OCI-LY1 (cell line): ENCODE results near the gene FCSK.

Source experiments
- H2AFZ ChIP-seq: fragments of 200-600 bp; sonication (generic), shearing (Covaris generic); 2 replicates; pipeline ENCODE4 v1.6.0; 2014; ENCODE audit warnings: antibody characterized with exemption, mild to moderate bottlenecking, low read length
- H3F3A ChIP-seq: fragments of 200-600 bp; sonication (generic), shearing (Covaris generic); 2 replicates; pipeline ENCODE4 v1.6.0; 2014; ENCODE audit warnings: mild to moderate bottlenecking, antibody characterized with exemption, low read length, moderate library complexity; ENCODE audit not compliant: insufficient read depth
- H3K27ac ChIP-seq: fragments of 200-600 bp; sonication (generic); 2 replicates; pipeline ENCODE4 v1.5.1; 2014; ENCODE audit warnings: low read length, mixed run types, mild to moderate bottlenecking, low read depth; ENCODE audit not compliant: poor library complexity, severe bottlenecking
- H3K27me3 ChIP-seq: fragments of 200-600 bp; sonication (generic); 2 replicates; pipeline ENCODE4 v1.6.0; 2014; ENCODE audit warnings: antibody characterized with exemption, mild to moderate bottlenecking, low read length, moderate library complexity; ENCODE audit not compliant: insufficient read depth
- H3K36me3 ChIP-seq: fragments of 200-600 bp; sonication (generic); 2 replicates; pipeline ENCODE4 v1.6.1; 2014; ENCODE audit warnings: mild to moderate bottlenecking, antibody characterized with exemption, low read length, moderate library complexity, mixed read lengths; ENCODE audit not compliant: insufficient read depth
- H3K4me1 ChIP-seq: fragments of 200-600 bp; sonication (generic); 2 replicates; pipeline ENCODE4 v1.5.1; 2014; ENCODE audit warnings: mild to moderate bottlenecking, low read length, moderate library complexity; ENCODE audit not compliant: insufficient read depth, severe bottlenecking
- H3K4me2 ChIP-seq: fragments of 200-600 bp; sonication (generic), shearing (Covaris generic); 2 replicates; pipeline ENCODE4 v1.6.1; 2014; ENCODE audit warnings: low read length
- H3K4me3 ChIP-seq: fragments of 200-600 bp; sonication (generic); 2 replicates; pipeline ENCODE4 v1.5.1; 2014; ENCODE audit warnings: low read length, low read depth, mild to moderate bottlenecking, mixed read lengths; ENCODE audit not compliant: poor library complexity, severe bottlenecking
- H3K79me2 ChIP-seq: fragments of 200-600 bp; shearing (Covaris generic); 2 replicates; pipeline ENCODE4 v1.6.1; 2016; ENCODE audit warnings: mixed run types, low read length, mixed read lengths; ENCODE audit not compliant: insufficient read depth
- H3K9ac ChIP-seq: fragments of 200-600 bp; sonication (generic), shearing (Covaris generic); 2 replicates; pipeline ENCODE4 v1.6.1; 2014; ENCODE audit warnings: mild to moderate bottlenecking, low read length, mixed read lengths
- H3K9me2 ChIP-seq: fragments of 200-600 bp; sonication (generic), shearing (Covaris generic); 2 replicates; pipeline ENCODE4 v1.6.1; 2014; ENCODE audit warnings: low read depth, mild to moderate bottlenecking, low read length, mixed read lengths
- H3K9me3 ChIP-seq: fragments of 200-600 bp; shearing (Covaris generic); 2 replicates; pipeline ENCODE4 v1.6.1; 2014; ENCODE audit warnings: low read length, mixed read lengths
- H4K20me1 ChIP-seq: fragments of 200-600 bp; sonication (generic), shearing (Covaris generic); 2 replicates; pipeline ENCODE4 v1.6.0; 2016; ENCODE audit warnings: mild to moderate bottlenecking, low read length; ENCODE audit not compliant: insufficient read depth
- EZH2 ChIP-seq: fragments of 200-600 bp; sonication (generic), shearing (Covaris generic); IDR thresholded peaks from 2 replicates; pipeline ENCODE4 v1.8.0; 2017; ENCODE audit warnings: borderline replicate concordance, mixed run types, mild to moderate bottlenecking, antibody characterized with exemption, low read length, moderate library complexity, mixed read lengths
- TF ChIP-seq, protein P1 (sequence below): fragments of 200-600 bp; sonication (generic), shearing (Covaris generic); IDR thresholded peaks from 2 replicates; pipeline ENCODE4 v1.5.1; 2017; ENCODE audit warnings: mild to moderate bottlenecking, antibody characterized with exemption, low read length, moderate library complexity, mixed read lengths

The FCSK gene

DNA sequence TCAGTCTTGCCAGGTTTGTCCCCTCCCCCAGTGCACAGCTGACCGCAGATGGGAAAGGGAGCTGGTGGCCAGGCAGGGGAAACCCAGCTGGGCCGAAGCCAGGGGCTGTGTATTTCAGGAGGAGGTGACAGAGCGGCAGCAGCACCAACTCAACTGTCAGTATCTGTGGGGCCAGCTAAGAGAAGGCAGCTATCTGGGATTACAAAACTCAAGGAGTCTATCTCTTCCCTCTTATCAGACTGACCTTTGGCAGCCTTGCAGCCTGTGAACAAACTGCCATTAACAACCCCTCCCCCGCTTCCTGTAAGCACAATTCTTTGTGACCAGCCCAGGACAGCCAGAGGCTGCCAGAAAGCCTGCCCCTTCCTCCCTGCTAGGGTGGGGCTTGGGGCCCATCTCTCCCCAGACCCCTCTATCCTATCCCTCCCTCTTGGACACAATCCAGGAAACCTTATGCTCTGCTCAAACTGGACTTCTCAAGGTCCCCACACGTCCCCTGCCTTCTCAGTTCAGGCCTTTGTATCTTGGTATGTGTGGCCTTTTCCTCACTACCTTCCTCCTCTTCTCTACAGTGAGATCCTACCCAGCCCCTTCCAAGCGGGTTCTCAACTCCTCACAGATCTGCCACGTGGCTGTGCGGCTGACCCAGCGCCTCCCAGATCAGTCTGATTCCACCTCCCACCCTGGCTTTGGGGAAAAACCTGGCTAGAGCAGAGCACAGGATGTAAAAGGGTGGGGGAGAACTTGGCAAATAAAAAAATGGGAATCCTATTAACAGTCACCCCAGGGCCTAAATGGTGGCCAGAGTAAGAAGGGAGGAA lies 26.0 kb upstream of the FCSK start:
- no peaks in the 10 kb centered on the region for H3K9me2 ChIP-seq
- peak overlapping the region; percentile 41 for H3K9ac ChIP-seq
- H3F3A ChIP-seq, result peaks cover 15% of the 10 kb centered on the region
- TF ChIP-seq, protein P1, sequence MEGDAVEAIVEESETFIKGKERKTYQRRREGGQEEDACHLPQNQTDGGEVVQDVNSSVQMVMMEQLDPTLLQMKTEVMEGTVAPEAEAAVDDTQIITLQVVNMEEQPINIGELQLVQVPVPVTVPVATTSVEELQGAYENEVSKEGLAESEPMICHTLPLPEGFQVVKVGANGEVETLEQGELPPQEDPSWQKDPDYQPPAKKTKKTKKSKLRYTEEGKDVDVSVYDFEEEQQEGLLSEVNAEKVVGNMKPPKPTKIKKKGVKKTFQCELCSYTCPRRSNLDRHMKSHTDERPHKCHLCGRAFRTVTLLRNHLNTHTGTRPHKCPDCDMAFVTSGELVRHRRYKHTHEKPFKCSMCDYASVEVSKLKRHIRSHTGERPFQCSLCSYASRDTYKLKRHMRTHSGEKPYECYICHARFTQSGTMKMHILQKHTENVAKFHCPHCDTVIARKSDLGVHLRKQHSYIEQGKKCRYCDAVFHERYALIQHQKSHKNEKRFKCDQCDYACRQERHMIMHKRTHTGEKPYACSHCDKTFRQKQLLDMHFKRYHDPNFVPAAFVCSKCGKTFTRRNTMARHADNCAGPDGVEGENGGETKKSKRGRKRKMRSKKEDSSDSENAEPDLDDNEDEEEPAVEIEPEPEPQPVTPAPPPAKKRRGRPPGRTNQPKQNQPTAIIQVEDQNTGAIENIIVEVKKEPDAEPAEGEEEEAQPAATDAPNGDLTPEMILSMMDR, result no peak
- no peak for TF ChIP-seq EZH2
- peak overlapping the region; percentile 3 for H3K4me3 ChIP-seq
- H3K27me3 ChIP-seq, result no peaks in the 10 kb centered on the region
- H3K27ac ChIP-seq, result peak overlapping the region; percentile 100
- no peaks in the 10 kb centered on the region for H4K20me1 ChIP-seq
- H2AFZ ChIP-seq, result no peak overlapping the region
- H3K79me2 ChIP-seq, result no peaks in the 10 kb centered on the region
- H3K4me2 ChIP-seq, result peak overlapping the region; percentile 41
- H3K36me3 ChIP-seq, result no peaks in the 10 kb centered on the region
- peaks cover 56% of the 10 kb centered on the region for H3K4me1 ChIP-seq
- no peaks in the 10 kb centered on the region for H3K9me3 ChIP-seq

DNA sequence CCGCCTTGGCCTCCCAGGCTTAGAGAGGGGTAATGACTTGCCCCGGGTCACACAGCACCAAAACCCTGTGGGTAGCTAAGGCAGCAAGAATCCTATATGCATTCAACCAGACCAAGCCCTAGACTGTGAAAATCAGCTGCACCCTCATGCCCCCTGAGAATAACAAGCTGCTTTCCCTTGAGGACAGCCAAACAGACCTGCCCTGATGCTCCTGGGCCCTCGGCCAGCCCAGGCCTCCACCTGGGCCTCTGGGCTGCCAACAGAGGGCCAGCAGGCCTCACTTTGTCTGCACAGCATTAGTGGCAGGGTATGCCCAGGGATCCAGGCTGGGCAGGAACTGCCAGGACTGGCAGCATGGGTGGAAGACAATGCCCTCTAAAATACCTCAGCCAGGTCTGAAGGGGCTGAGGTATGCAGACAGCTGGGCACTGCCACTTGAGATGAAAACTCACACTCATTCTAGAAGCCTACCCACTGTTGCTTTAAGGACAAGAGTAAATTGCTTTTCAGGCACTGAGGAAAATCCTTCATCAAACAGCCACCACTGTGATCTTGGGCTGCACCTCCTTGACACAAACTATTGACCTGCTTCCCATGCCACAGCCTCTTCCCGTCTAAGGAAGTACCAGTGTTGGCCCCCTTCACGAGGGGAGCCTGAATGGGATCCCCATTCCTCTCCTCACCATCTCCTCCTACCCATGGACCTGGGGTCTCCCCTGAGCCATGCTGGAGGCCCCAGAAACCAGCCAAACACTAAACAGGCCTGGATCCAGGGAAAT lies 24.3 kb upstream of the FCSK start:
- peak overlapping the region; percentile 100 for H3K27ac ChIP-seq
- H3K9ac ChIP-seq, result peak overlapping the region; percentile 40; the same call in 1 of the 2 replicates
- H3K79me2 ChIP-seq, result no peaks in the 10 kb centered on the region
- H3K36me3 ChIP-seq, result peaks cover 6% of the 10 kb centered on the region; the same call in 1 of the 2 replicates
- H2AFZ ChIP-seq, result no peak overlapping the region
- peaks cover 73% of the 10 kb centered on the region for H3K4me1 ChIP-seq
- H3F3A ChIP-seq, result peaks cover 15% of the 10 kb centered on the region
- H4K20me1 ChIP-seq, result no peaks in the 10 kb centered on the region
- no peak overlapping the region for H3K4me3 ChIP-seq
- H3K4me2 ChIP-seq, result peak overlapping the region; percentile 12; the same call in 1 of the 2 replicates
- no peaks in the 10 kb centered on the region for H3K9me2 ChIP-seq
- no peaks in the 10 kb centered on the region for H3K9me3 ChIP-seq
- TF ChIP-seq EZH2, result no peak
- TF ChIP-seq, protein P1, result no peak
- no peaks in the 10 kb centered on the region for H3K27me3 ChIP-seq

DNA sequence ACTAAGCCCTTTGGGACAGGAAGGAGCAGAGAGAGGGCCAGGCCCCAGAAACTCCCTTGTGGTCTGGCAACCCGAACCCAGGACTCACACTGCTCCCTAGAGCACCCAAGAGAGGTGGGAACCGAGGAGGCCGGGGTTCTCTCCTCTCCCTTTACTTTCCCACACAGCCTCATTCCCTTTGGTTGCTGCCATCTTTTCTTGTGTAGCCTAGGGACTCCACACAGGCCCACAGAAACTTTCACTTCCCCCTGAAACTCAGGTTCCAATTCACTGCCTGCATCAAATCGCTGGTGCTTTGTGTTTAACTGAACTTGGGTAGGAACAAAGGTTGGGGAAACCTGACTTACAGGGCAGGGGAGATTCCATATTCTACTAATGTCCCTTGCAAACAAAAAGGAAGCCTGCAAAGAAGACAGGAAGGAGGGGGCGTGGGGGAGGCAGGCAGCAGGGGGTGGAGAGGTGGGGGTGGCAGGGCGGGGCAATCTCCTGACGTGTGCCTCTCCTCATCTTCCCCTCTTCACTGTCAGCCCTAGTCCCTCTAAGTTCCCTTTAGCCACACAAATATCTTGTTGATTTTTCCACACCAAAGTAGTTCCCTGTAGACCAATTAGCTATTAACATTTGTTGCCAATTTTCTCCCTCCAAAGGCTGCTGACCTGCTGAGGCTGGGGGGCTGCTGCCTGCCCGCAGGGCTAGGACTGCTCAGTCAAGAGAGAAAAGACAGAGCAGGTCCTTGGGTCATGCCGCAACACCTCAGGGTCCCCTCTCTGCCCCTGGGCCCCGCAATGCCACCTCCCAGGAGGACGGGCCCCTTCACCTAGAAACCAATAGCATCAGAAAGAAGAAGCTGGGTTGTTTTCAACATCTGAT lies 23.5 kb upstream of the FCSK start:
- Histone ChIP-seq H2AFZ (no peak overlapping the region), H3K4me2 (peak overlapping the region; percentile 67), H3K27me3 (no peaks in the 10 kb centered on the region), H3K79me2 (no peaks in the 10 kb centered on the region), H3K9me2 (no peaks in the 10 kb centered on the region), H3K4me1 (peaks cover 74% of the 10 kb centered on the region), H3K36me3 (peaks cover 6% of the 10 kb centered on the region; the same call in 1 of the 2 replicates), H4K20me1 (no peaks in the 10 kb centered on the region), H3F3A (peaks cover 15% of the 10 kb centered on the region), H3K27ac (peak overlapping the region; percentile 100), H3K9me3 (no peaks in the 10 kb centered on the region), H3K9ac (peak overlapping the region; percentile 64), H3K4me3 (peak overlapping the region; percentile 30)
- TF ChIP-seq, protein P1, result no peak
- TF ChIP-seq EZH2, result no peak
